Measurements from ENCODE around the gene HAPSTR1. TPM values are rescaled to one million over a fixed set of nuclear protein-coding genes. Genes with fewer than 3 reads are reported as not detected.

Gene HAPSTR1
- total RNA-seq, 1 experiment from 2014 or later, result 82.8 TPM

- no peak overlapping the region for H2AFZ ChIP-seq
- no peak overlapping the region for H3K4me3 ChIP-seq
- no peaks in the 10 kb centered on the region for H3K9me3 ChIP-seq (ENCODE audit: insufficient read depth, low read depth)
- POLR2A ChIA-PET (ENCODE audit: unreplicated experiment), result interaction anchor here (0.5 kb wide), 1 partner anchor 42 kb away, joined by 4 read pairs; no protein-coding TSS in a partner anchor
- no peaks in the 10 kb centered on the region for H3K9me2 ChIP-seq (ENCODE audit: insufficient read depth)
- no peaks in the 10 kb centered on the region; the same call in 1 of the 2 replicates for H4K20me1 ChIP-seq (ENCODE audit: insufficient read depth)
- no peak overlapping the region for H3K27ac ChIP-seq
- BruUV-seq (replicated peaks), result no TSS peak
- no peaks in the 10 kb centered on the region for H3K79me2 ChIP-seq (ENCODE audit: low read depth)
- no peaks in the 10 kb centered on the region for H3K27me3 ChIP-seq (ENCODE audit: insufficient read depth, low read depth)
- intact Hi-C loops (cut with micrococcal nuclease; ENCODE audit: unreplicated experiment), result no loop called here
- TF ChIP-seq EZH2 (IDR thresholded peaks at IDR 0.05; ENCODE audit: low read depth) (no peak), CTCF (conservative IDR thresholded peaks at IDR 0.05) (peak; percentile 63; the same call in 1 of the 2 replicates)
- no peak overlapping the region for H3K4me2 ChIP-seq
- no peaks in the 10 kb centered on the region for H3K4me1 ChIP-seq (replicated peaks; ENCODE audit: insufficient read depth)
- no peak for DNase-seq
- H3F3A ChIP-seq (ENCODE audit: insufficient read depth, low read depth), result peaks cover 11% of the 10 kb centered on the region; the same call in 1 of the 2 replicates
- CTCF ChIA-PET, result interaction anchor here (0.8 to 1.3 kb wide), 2 partner anchors 202 to 1372 kb away, joined by 3 to 4 read pairs; no protein-coding TSS in a partner anchor
- H3K36me3 ChIP-seq (ENCODE audit: low read depth), result no peaks in the 10 kb centered on the region
These were observed 47.5 kb downstream of the HAPSTR1 start for GRCh38 chr16:9138731-9139501.

GRCh38 chr16:9139965-9140364 is 48.5 kb downstream of the HAPSTR1 start:
- BruUV-seq (replicated peaks), result no TSS peak
- Histone ChIP-seq H3K27ac (no peak overlapping the region), H3K9me3 (ENCODE audit: insufficient read depth, low read depth) (no peaks in the 10 kb centered on the region), H3K4me3 (no peak overlapping the region), H3K79me2 (ENCODE audit: low read depth) (no peaks in the 10 kb centered on the region), H4K20me1 (ENCODE audit: insufficient read depth) (no peaks in the 10 kb centered on the region; the same call in 1 of the 2 replicates), H3K4me1 (replicated peaks; ENCODE audit: insufficient read depth) (no peaks in the 10 kb centered on the region), H3K27me3 (ENCODE audit: insufficient read depth, low read depth) (no peaks in the 10 kb centered on the region), H3K36me3 (ENCODE audit: low read depth) (no peaks in the 10 kb centered on the region), H3F3A (ENCODE audit: insufficient read depth, low read depth) (peaks cover 3% of the 10 kb centered on the region; the same call in 1 of the 2 replicates), H2AFZ (no peak overlapping the region), H3K9me2 (ENCODE audit: insufficient read depth) (no peaks in the 10 kb centered on the region), H3K4me2 (no peak overlapping the region)
- TF ChIP-seq EZH2 (IDR thresholded peaks at IDR 0.05; ENCODE audit: low read depth) (no peak), CTCF (conservative IDR thresholded peaks at IDR 0.05) (no peak)
- DNase-seq, result no peak
- POLR2A ChIA-PET (ENCODE audit: unreplicated experiment), result no interaction called here
- CTCF ChIA-PET, result interaction anchor here (0.5 to 0.6 kb wide), 2 partner anchors 323 to 386 kb away, joined by 4 to 5 read pairs; no protein-coding TSS in a partner anchor
- intact Hi-C loops (cut with micrococcal nuclease; ENCODE audit: unreplicated experiment), result no loop called here

Other genes starting within 250 kb of the HAPSTR1 start
- 179 and 186 TPM in 2 replicates for gene CARHSP1, start 222.6 kb upstream of the HAPSTR1 start, total RNA-seq (2021)
- gene LITAFD, start 209.3 kb upstream of the HAPSTR1 start, total RNA-seq (2021), result not detected in 2 replicates
- 113 and 167 TPM in 2 replicates for gene USP7, start 127.7 kb upstream of the HAPSTR1 start, total RNA-seq (2021)

Measured in PC-9 (cell line).